K562 (cell line): ENCODE results near the gene CDC42EP1. TPM values are rescaled to one million over a fixed set of nuclear protein-coding genes. Genes with fewer than 3 reads are reported as not detected.

Source experiments
- EP400 ChIP-seq: fragments of 450-650 bp; IDR thresholded peaks from 2 replicates; pipeline ENCODE4 v1.6.1; 2017; ENCODE audit warnings: antibody characterized with exemption, mild to moderate bottlenecking, moderate library complexity
- FUS ChIP-seq: fragments of 200-400 bp; formaldehyde crosslinking; optimal IDR thresholded peaks from 2 replicates; pipeline ENCODE3; 2017; ENCODE audit warnings: low read depth, low read length
- KDM2B ChIP-seq: fragments of 250-450 bp; sonication (Bioruptor Pico); IDR thresholded peaks from 2 replicates; pipeline ENCODE4 v1.8.0; 2021; ENCODE audit warnings: mild to moderate bottlenecking, moderate library complexity
- LARP7 ChIP-seq: fragments of 450-650 bp; IDR thresholded peaks from 2 replicates; pipeline ENCODE4 v1.6.1; 2016
- MCM7 ChIP-seq, 2 experiments: fragments of 450-650 bp; IDR thresholded peaks; 2 replicates each; pipeline ENCODE4 v1.6.1; 2016 to 2018
- MEIS2 ChIP-seq: fragments of 450-650 bp; IDR thresholded peaks from 2 replicates; pipeline ENCODE4 v1.6.1; 2014; ENCODE audit warnings: mild to moderate bottlenecking; ENCODE audit not compliant: partially characterized antibody
- SIX5 ChIP-seq, 2 experiments: IDR thresholded peaks; 2 replicates each; pipeline ENCODE4 v1.6.1; 2011; ENCODE audit warnings: low read length in 2 of 2, borderline replicate concordance in 1 of 2, low read depth in 1 of 2, mild to moderate bottlenecking in 1 of 2, moderate library complexity in 1 of 2; ENCODE audit not compliant: insufficient read depth in 1 of 2
- SMC3 ChIP-seq: conservative IDR thresholded peaks from 2 replicates; pipeline ENCODE4 v1.6.1; 2011; ENCODE audit warnings: low read depth, low read length, improper control_type of control experiment; ENCODE audit not compliant: insufficient read depth
- SOX6 ChIP-seq: fragments of 450-650 bp; IDR thresholded peaks from 2 replicates; pipeline ENCODE4 v1.6.1; 2014; ENCODE audit warnings: mild to moderate bottlenecking
- SP2 ChIP-seq: IDR thresholded peaks from 2 replicates; pipeline ENCODE4 v1.6.1; 2011; ENCODE audit warnings: mild to moderate bottlenecking, low read depth, low read length, moderate library complexity; ENCODE audit not compliant: poor library complexity, severe bottlenecking; ENCODE audit errors: extremely low read depth
- YY1 ChIP-seq, 3 experiments: IDR thresholded peaks; 2 replicates each; pipeline ENCODE4 v1.6.1; 2011; ENCODE audit warnings: low read length in 2 of 3, mild to moderate bottlenecking in 2 of 3, moderate library complexity in 2 of 3, borderline replicate concordance in 1 of 3, control low read depth in 1 of 3, low read depth in 1 of 3; ENCODE audit not compliant: insufficient read depth in 3 of 3, insufficient replicate concordance in 2 of 3, control insufficient read depth in 1 of 3, insufficient read length in 1 of 3; ENCODE audit errors: extremely low read depth in 1 of 3
- ZBTB7A ChIP-seq: IDR thresholded peaks from 2 replicates; pipeline ENCODE4 v1.6.1; 2011; ENCODE audit warnings: low read depth, mild to moderate bottlenecking, low read length, moderate library complexity, borderline replicate concordance; ENCODE audit not compliant: control insufficient read depth
- ZNF347 ChIP-seq: fragments of 450-650 bp; formaldehyde crosslinking; IDR thresholded peaks from 2 replicates; pipeline ENCODE4 v1.4.0; 2020; ENCODE audit warnings: low read depth, mild to moderate bottlenecking, moderate library complexity
- ZNF561 ChIP-seq: fragments of 450-650 bp; formaldehyde crosslinking; conservative IDR thresholded peaks from 2 replicates; pipeline ENCODE4 v1.4.0; 2020; ENCODE audit warnings: mild to moderate bottlenecking, moderate library complexity
- polyA plus RNA-seq, 8 experiments: library from polyadenylated mRNA; depleted of rRNA in 4 of 8; stranded (reverse) in 5 of 8; unstranded in 3 of 8; fragments of >200 nt; fragmentation: Nextera tagmentation in 2 of 8; fragmentation: Illumina TruSeq in 1 of 8; extraction: Ambion mirVana in 2 of 8; extraction: Trizol in 1 of 8; gene quantifications; 2 replicates each; pipeline versions ENCODE4 v1.2.1 to v1.2.3, GENCODE V29; 2011 to 2014; ENCODE audit warnings: inconsistent platforms in 1 of 8, missing spikeins in 1 of 8
- total RNA-seq, 7 experiments: library from RNA; depleted of rRNA in 6 of 7; stranded (reverse); fragments of >200 nt in 6 of 7; fragmentation: Illumina TruSeq in 2 of 7; extraction: Trizol in 2 of 7; gene quantifications; 2 replicates each; pipeline versions ENCODE4 v1.2.1 to v1.2.3, GENCODE V29; 2011 to 2021; ENCODE audit warnings: low replicate concordance in 1 of 7
- TF ChIP-seq, protein P1 (sequence below): fragments of 450-650 bp; formaldehyde crosslinking; conservative IDR thresholded peaks from 2 replicates; pipeline ENCODE4 v1.4.0; 2022; ENCODE audit warnings: mild to moderate bottlenecking, missing genetic modification characterization
- TF ChIP-seq, protein P2 (sequence below), 3 experiments: fragments of 200-800 bp in 1 of 3; sonication (Bioruptor generic) in 1 of 3; sonication (generic) in 1 of 3; formaldehyde crosslinking in 1 of 3; IDR thresholded peaks; 2 replicates each; pipeline versions ENCODE4 v1.6.1 to v1.8.0; 2016 to 2022; ENCODE audit warnings: mild to moderate bottlenecking in 2 of 3, missing compliant biosample characterization in 2 of 3, missing genetic modification characterization in 2 of 3, missing genetic modification reagents in 1 of 3
- TF ChIP-seq, protein P3 (sequence below): sonication (generic); formaldehyde crosslinking; IDR thresholded peaks from 2 replicates; pipeline ENCODE4 v1.8.1; 2022; ENCODE audit warnings: missing genetic modification reagents
- TF ChIP-seq, protein P4 (sequence below): sonication (generic); formaldehyde crosslinking; IDR thresholded peaks from 2 replicates; pipeline ENCODE4 v1.8.1; 2023; ENCODE audit warnings: mild to moderate bottlenecking, missing genetic modification reagents, moderate library complexity

CDC42EP1 gene
- total and polyA plus RNA-seq, 9 of the 15 experiments (the other 6 are each of a cell fraction or from before 2014, with no cell fraction given) = 0.67 to 70.2 (median 7.3) TPM

DNA sequence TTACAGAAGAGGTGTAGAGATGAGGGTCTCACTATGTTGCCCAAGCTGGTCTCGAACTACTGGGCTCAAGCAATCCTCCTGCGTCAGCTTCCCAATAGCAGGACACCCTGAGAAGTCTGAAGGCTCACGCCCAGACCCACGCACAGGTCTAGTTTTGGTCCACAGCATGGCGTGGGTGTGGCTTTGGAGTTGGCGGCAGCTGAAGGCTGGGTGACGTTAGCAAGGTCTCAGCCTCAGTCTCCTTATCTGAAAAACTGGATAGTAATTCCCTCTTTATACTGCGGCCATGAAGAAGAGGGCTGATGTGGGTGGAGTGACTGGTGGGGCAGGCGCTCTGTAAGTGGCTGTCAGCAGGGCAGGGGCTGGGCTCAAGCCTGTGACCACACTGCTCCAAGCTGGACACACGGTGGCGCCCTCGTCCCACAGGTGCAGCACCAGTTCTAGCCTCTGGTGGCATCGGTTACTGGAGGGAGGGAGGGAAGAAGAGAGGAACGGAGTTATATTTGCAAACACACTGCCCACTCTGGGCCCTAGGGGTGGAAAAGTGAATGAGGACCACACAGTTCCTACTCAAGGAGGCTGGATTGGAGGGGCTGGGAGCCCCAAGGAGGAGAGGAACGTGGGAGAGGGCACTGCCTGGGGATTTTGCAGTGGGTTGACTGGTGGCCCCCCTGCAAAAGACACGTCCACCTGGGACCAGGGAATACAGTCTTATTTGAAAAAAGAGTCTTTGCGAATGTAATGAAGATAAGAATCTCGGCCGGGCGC, 21.5 kb upstream of the CDC42EP1 start (continued):
- TF ChIP-seq, protein P1, sequence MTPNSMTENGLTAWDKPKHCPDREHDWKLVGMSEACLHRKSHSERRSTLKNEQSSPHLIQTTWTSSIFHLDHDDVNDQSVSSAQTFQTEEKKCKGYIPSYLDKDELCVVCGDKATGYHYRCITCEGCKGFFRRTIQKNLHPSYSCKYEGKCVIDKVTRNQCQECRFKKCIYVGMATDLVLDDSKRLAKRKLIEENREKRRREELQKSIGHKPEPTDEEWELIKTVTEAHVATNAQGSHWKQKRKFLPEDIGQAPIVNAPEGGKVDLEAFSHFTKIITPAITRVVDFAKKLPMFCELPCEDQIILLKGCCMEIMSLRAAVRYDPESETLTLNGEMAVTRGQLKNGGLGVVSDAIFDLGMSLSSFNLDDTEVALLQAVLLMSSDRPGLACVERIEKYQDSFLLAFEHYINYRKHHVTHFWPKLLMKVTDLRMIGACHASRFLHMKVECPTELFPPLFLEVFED (CRISPR knock-in tag) = no peak
- TF ChIP-seq SMC3 (peak; percentile 97), SIX5 (IDR thresholded peaks at IDR 0.05; ENCODE audit: borderline replicate concordance in 1 of 2, insufficient read depth in 1 of 2, low read depth in 1 of 2, low read length in 2 of 2) (no peak), LARP7 (no peak), MEIS2 (peak; percentile 12), FUS (no peak), ZNF347 (no peak), YY1 (IDR thresholded peaks at IDR 0.05; ENCODE audit: borderline replicate concordance in 1 of 3, control insufficient read depth in 1 of 3, extremely low read depth in 1 of 3, insufficient read depth in 3 of 3, insufficient read length in 1 of 3, insufficient replicate concordance in 2 of 3, low read depth in 1 of 3, low read length in 2 of 3) (peak in 1 of 3 experiments; percentile 45), ZNF561 (CRISPR knock-in tag) (no peak), KDM2B (no peak), SP2 (no peak), ZBTB7A (no peak), MCM7 (IDR thresholded peaks at IDR 0.05) (no peak), EP400 (no peak; the same call in 1 of the 2 replicates), SOX6 (no peak)
- TF ChIP-seq, protein P2, sequence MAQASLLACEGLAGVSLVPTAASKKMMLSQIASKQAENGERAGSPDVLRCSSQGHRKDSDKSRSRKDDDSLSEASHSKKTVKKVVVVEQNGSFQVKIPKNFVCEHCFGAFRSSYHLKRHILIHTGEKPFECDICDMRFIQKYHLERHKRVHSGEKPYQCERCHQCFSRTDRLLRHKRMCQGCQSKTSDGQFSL (CRISPR knock-in tag; IDR thresholded peaks at IDR 0.05) = no peak
- TF ChIP-seq, protein P2 (tag; IDR thresholded peaks at IDR 0.05) = no peak
- TF ChIP-seq, protein P3, sequence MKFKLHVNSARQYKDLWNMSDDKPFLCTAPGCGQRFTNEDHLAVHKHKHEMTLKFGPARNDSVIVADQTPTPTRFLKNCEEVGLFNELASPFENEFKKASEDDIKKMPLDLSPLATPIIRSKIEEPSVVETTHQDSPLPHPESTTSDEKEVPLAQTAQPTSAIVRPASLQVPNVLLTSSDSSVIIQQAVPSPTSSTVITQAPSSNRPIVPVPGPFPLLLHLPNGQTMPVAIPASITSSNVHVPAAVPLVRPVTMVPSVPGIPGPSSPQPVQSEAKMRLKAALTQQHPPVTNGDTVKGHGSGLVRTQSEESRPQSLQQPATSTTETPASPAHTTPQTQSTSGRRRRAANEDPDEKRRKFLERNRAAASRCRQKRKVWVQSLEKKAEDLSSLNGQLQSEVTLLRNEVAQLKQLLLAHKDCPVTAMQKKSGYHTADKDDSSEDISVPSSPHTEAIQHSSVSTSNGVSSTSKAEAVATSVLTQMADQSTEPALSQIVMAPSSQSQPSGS (CRISPR knock-in tag) = no peak
- TF ChIP-seq, protein P4, sequence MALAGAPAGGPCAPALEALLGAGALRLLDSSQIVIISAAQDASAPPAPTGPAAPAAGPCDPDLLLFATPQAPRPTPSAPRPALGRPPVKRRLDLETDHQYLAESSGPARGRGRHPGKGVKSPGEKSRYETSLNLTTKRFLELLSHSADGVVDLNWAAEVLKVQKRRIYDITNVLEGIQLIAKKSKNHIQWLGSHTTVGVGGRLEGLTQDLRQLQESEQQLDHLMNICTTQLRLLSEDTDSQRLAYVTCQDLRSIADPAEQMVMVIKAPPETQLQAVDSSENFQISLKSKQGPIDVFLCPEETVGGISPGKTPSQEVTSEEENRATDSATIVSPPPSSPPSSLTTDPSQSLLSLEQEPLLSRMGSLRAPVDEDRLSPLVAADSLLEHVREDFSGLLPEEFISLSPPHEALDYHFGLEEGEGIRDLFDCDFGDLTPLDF (CRISPR knock-in tag) = no peak
